HG03575 (cell line): Measurements from ENCODE around the gene SMNDC1.
"Not testable (repeated sequence)": the region's sequence is repeated elsewhere in the genome, so short reads cannot be mapped to it uniquely, and the experiment has no call there.

Experiments
- ATAC-seq: cut with Tn5 transposase; IDR thresholded peaks from one replicate; pipeline ENCODE4 v1.9.1; 2021; ENCODE audit not compliant: unreplicated experiment, insufficient number of reproducible peaks, low FRiP score; ENCODE audit errors: extremely low read depth

Gene SMNDC1

DNA sequence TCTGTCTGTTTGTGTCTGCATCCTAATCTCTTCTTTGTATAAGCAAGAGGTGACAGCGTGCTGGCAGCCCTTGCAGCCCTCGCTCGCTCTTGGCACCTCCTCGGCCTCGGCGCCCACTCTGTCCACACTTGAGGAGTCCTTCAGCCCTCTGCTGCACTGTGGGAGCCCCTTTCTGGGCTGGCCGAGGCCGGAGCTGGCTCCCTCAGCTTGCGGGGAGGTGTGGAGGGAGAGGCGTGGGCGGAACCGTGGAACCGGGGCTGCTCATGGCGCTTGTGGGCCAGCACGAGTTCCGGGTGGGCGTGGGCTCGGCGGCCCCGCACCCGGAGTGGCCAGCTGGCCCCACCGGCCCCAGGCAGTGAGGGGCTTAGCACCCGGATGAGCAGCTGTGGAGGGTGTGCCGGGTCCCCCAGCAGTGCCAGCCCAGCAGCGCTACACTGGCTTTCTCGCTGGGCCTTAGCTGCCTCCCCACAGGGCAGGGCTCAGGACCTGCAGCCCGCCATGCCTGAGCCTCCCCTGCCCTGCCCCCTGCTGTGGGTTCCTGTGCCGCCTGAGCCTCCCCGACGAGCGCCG, 26.6 kb upstream of the SMNDC1 start:
- not testable (repeated sequence) for ATAC-seq

DNA sequence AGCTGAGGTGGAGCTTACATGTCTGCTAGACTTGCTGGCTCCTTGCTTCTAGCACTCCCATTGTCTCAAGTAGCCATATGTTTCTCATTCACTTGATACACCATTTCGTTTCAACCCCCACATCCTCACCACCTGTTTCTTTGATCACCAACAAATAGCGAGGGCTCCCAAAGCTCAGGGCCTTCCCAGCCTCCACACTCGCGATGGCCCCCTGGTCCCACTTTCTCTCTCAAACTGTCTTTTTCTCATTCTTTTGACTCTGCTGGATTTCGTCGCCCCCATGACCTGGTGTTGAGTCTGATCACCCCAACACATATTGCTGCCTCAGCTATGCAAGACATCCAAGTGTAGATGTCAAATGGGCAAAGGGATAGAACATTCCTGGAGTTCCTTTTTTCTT, 26.0 kb upstream of the SMNDC1 start:
- no peak for ATAC-seq

DNA sequence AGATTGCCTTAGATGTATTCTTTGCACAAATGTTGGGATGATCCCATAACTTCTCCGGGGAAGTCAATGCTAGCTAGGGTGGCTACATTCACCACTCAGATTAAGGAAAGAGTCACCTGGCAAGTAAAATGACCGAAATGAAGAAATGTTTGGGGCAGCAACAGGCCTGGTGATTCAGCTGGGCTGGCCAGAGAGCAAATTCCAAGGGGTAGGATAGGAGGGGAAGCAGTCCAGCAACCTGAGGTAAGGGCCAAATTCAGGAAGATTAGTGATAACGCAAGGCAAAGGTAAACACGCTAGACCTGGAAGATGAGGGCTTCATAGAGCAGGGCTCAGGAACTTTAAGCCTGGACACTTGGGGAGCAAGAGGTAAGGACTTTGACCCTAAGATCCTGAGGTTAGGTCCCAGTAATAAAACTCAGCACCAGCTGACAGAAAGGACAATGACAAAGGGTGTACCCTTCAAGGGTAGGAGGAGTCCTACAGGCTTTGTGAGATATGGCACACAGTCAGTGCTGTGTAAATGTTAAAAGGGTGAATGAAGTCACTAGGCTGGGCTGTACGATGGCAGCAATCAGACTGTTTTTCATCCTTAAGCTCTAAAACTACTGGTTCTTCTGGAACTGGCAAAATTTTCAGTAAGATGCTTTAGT, 22.7 kb upstream of the SMNDC1 start:
- no peak for ATAC-seq

DNA sequence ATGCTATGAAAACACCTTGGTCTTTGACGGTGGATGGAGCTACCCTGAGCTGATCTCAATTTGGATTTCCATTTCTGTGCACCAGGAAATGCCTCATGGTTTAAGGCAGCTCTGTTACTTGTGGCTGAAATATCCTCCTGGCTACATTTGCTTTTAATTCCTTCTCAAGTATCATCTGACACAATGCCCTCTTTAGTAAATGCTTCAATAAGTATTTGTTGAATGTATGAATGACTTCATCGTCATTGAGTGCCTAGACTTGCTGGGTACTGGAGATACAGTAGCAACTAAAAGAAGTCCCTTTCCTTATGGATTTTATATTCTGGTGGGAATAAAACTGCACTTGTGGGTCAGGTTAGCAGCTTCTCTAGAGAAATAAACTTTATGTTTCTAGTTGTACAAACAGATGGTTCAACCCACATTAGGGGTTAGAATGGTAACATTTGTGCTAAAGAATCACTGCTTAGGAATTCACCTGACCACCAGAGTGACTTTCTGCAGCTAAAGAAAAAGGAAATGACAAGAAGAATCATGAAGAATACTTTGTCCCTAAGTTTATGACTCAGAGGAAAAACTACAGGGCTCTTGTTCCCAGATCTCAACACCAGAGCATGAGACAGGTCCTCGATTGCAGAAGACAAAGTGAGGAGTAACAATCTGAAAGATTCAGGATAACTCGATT, 21.8 kb upstream of the SMNDC1 start:
- ATAC-seq: no peak

GRCh38 chr10:110324805-110325280, 20.1 kb upstream of the SMNDC1 start:
- ATAC-seq: no peak

DNA sequence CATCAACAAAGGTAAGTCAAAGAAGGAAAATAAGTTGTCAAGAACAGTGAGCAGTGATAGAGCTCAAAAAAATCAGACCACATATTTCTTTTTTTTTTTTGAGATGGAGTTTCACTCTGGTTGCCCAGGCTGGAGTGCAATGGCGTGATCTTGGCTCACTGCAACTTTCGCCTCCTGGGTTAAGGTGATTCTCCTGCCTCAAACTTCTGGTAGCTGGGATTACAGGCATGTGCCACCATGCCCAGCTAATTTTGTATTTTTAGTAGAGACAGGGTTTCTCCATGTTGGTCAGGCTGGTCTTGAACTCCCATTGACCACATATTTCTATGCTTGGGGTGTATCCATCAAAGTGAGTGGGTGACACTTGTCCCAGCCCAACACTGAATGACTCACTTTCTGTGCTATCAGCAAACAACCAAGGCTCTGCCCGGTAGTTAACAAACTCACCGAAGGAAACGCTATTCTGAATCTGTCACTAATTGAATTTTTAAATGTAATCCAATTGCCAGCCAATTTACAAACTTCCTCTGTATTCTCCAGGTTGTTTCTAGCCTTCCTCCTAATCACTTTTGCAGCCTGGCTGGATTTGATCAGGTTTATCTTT, 19.6 kb upstream of the SMNDC1 start:
- ATAC-seq: no peak

- ATAC-seq: no peak
Observed at GRCh38 chr10:110323503-110323902, 18.8 kb upstream of the SMNDC1 start.

- no peak for ATAC-seq
Observed at GRCh38 chr10:110321869-110322620, 17.3 kb upstream of the SMNDC1 start.

DNA sequence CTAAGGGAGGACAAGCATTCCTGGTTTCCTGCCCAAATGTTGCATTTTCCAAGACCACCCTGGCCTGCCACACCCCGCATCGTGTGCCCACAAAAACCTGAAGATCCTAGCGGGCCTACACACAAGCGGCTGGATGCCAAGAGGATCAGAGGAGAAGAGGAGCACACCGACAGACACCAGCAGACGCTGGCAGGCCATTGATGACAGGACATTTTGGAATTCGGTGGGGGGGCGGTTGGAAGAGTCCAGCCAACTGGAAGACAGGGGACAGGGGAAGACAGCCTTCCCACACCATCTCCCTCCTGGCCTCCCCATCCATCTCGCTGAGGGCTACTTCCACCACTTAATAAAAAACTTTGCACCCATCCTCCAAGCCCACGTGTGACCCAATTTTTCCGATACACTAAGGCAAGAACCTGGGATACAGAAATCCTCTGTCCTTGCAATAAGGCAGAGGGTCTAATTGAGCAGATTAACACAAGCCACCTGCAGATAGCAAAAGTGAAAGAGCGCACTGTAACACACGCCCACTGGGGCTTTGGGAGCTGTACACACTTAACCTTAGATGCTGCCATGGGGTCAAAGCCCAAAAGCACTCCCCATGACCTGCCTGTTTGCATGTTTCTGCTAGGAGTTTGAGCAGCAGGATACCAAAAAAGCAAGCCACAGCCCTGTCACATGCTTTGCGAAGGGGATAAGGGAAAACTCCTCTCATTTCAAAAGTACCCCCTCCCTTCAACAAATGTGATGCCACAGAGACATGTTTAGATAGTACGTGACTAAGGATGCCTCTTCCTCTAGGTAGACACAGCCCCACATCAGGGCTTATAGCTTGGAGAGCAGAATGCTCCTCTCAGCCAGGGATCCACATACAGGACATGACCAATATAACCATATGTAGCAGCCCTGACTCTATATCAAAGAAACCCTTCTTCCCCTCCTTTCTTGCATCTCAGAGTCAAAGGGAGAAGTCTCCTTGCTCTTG, 13.4 kb upstream of the SMNDC1 start:
- no peak for ATAC-seq

DNA sequence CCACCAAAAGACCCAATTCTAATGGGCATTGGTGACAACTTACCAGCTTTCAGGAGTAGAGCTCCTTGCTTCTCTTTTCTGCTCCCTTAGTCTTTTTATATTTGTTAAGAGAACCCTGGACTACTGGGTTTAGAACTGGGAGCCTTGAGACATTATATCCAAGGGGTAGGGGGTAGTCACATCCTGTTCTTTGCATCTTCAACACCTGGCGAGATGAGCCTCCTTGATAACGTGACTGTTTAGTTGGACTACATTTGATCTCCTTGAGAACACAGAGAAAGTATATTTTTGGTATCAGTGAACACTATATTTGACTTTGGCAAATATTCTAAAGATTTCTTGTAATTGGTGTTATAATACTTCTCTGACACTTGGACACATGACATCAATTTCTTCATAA, 9.0 kb upstream of the SMNDC1 start:
- no peak for ATAC-seq

DNA sequence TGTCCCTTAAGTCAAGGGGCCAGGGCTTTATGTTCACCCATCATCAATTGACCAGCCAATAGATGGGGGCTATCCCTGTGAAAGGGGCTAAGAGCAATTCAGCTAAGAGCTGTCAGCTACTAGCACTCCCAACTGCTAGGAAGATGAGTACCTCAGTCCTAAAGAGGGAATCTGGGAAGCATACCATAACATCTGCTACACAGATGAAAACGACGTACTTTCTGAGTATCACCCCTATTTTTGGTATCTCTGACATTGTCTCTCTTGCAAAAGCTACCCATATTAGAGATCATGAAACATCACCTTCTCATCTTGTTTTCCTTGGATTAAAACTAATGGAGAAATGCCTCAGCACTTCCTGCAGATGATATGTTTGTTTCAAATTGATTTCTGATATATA, 7.5 kb upstream of the SMNDC1 start:
- no peak for ATAC-seq

- ATAC-seq: no peak
Observed at GRCh38 chr10:110311357-110311949, 6.7 kb upstream of the SMNDC1 start.

GRCh38 chr10:110310741-110311140, 6.0 kb upstream of the SMNDC1 start:
- no peak for ATAC-seq

- ATAC-seq: no peak
Observed at GRCh38 chr10:110307805-110308204, 3.1 kb upstream of the SMNDC1 start.

DNA sequence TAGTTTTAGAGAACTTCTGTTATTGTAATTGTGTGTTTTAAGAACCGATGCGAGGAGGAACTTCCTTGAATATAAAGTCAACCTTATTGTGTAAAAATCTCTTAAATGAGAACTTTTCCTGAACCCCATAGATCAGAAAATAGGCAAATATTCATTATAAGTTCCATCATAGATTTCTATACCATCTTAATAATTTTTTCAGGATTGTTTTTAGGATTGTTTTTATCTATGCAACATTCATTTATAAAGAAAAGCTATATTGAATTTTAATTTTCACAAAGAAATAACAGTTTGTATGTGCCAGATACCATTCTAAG, 1.7 kb upstream of the SMNDC1 start:
- no peak for ATAC-seq

GRCh38 chr10:110305767-110306451, 1.2 kb upstream of the SMNDC1 start:
- ATAC-seq: no peak

DNA sequence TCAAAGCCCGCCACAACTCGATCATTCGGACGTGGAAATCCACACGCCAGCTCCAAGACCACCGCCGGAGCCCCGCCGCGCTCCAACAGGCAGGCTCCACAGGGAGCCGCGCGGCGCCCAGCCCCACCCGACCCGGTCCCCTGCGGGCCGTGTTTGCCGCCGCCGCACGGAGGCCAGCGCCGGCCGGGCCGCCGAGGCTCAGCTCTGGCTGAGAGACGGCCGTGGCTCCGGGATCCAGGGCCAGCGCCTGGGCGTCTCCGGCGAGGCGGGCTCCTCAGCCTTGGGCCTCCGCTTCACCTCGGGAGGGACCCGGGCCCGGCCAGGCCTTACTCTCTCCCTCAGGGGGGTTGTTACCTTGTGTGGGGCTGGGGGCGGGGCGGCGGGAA, 333 bp downstream of the SMNDC1 start:
- ATAC-seq: no peak

- no peak for ATAC-seq
Observed at GRCh38 chr10:110303681-110304080, 1.0 kb downstream of the SMNDC1 start.
